GM13977 (cell line): Measurements from ENCODE around the gene RNF157.

ENCODE experiments used
- DNase-seq: peaks from one replicate; pipeline ENCODE4 v3.0.0; 2012; ENCODE audit warnings: low spot score
- in situ Hi-C: fragments of 300-500 bp; cut with MboI; formaldehyde crosslinking; loops from one replicate; pipeline ENCODE4 v1.12.0; 2022; ENCODE audit warnings: low sequenced_read_pairs, low pct_unique_long_range_greater_than_20kb, mixed read lengths, inconsistent platforms; ENCODE audit not compliant: unreplicated experiment
- TF ChIP-seq, protein P1 (sequence below): IDR thresholded peaks from 2 replicates; pipeline ENCODE4 v1.5.1; 2012; ENCODE audit warnings: mild to moderate bottlenecking, control low read depth; ENCODE audit not compliant: insufficient read depth; ENCODE audit errors: extremely low read depth, missing control alignments

Gene RNF157

DNA sequence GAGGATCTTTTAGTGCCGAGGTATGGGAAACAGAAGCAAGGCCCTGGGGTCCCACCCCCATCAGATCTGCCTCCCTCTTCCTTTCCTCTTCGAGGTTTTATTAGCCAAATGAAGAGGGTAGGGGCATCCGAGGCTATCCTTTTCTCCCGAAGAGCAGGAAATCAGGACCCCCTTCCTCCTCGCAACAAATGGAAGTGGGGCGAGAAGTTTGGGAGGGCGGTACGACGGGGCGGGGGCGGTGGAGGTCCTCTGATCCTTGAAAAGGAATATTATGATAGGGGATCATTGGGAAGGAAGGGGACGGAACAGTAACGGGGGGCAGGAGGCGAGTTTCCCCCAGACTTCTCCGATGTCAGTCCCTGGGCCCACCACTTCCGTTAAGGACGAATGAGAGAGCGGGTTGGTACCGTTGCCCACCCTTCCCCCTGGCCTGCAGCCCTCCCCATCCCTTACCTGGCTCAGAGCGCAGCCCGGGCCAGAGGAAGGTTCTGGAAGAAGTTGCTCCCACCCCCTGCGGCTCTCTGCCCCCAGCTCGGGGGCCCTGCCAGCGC, 99.6 kb downstream of the RNF157 start:
- TF ChIP-seq, protein P1, sequence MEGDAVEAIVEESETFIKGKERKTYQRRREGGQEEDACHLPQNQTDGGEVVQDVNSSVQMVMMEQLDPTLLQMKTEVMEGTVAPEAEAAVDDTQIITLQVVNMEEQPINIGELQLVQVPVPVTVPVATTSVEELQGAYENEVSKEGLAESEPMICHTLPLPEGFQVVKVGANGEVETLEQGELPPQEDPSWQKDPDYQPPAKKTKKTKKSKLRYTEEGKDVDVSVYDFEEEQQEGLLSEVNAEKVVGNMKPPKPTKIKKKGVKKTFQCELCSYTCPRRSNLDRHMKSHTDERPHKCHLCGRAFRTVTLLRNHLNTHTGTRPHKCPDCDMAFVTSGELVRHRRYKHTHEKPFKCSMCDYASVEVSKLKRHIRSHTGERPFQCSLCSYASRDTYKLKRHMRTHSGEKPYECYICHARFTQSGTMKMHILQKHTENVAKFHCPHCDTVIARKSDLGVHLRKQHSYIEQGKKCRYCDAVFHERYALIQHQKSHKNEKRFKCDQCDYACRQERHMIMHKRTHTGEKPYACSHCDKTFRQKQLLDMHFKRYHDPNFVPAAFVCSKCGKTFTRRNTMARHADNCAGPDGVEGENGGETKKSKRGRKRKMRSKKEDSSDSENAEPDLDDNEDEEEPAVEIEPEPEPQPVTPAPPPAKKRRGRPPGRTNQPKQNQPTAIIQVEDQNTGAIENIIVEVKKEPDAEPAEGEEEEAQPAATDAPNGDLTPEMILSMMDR, result no peak
- in situ Hi-C loops, result no loop called here
- no peak for DNase-seq

DNA sequence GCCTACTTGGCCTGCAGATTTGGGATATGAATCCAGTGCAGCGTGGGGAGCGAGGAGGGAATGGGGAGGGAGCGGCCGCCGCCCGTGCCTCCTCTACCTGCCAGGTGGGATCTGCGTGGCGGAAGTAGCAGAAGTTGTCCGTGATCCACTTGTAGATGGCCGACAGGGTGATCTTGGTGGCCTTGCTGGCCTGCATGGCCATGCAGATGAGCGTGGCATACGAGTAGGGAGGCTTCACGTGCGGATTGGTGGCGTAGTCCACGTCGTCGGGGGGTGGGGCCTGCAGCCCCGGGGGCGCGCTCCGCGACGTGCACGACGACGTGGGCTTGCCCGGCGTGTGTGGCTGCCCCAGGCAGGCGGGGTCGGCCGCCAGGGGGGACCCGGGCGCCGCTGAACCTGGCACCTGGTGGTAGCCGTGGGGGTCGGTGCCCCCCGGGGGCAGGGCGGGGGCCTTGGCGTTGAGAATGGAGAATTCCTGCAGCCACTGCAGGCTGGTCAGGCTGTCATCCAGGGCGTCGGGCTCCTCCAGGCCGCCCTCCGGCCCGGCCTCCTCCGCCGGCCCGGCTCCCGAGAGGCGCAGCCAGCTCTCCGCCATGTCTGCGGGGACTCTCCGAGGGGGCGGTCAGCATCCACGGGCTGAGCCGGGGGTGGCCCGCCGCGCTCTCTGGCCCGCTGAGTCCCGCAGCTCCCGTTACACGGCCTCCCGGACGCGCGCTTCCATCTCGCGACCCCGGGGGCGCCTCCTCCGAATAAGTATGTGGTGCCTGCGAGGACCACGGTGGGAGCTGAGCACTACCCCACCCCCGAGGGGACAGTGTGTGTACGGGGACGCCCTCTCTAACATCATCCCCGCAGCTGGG, 100.3 kb downstream of the RNF157 start:
- TF ChIP-seq, protein P1, result peak; percentile 49
- peak; percentile 87 for DNase-seq
- in situ Hi-C loops, result no loop called here

DNA sequence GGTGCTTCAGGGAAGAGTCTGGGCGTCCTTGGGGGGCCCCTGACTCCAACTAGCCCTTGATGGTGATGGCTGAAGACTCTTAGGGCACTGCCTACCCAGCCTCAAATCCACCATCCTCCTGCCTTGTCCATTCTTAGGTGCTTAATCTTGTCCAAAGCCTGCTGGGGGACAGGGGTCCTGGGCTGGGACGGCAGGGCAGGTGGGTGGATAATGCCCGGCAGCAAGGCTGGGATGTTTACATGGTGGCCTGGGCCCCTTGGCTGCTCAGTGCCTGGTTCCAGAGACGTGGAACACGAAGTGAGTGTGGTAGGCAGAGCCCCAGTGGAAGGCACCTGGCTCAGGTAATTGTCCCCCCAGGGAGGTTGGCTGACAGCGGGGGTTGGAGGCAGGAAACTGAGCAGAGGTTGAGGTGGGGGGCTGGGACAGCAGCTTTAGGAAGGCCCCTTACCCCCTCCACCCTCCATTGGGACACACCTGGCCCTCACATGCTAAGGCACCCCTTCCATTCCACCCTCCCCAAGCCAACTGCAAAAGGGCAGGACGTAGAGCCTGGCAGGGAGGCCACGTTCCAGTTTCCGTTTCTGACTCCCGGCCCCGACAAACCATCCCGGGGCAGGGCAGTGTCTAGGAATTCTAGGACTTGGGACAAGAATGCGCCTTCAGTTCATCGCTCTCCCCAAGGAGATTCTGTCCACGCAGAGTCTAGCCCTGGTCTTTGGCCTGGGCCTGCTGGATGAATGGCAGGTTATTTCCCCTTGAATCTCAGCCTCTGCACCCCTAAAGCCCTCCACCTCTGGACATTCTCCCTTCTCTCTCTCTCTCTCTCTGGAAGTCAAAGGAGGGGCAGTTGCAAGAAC, 101.2 kb downstream of the RNF157 start:
- in situ Hi-C loops, result no loop called here
- TF ChIP-seq, protein P1, result no peak
- no peak for DNase-seq

DNA sequence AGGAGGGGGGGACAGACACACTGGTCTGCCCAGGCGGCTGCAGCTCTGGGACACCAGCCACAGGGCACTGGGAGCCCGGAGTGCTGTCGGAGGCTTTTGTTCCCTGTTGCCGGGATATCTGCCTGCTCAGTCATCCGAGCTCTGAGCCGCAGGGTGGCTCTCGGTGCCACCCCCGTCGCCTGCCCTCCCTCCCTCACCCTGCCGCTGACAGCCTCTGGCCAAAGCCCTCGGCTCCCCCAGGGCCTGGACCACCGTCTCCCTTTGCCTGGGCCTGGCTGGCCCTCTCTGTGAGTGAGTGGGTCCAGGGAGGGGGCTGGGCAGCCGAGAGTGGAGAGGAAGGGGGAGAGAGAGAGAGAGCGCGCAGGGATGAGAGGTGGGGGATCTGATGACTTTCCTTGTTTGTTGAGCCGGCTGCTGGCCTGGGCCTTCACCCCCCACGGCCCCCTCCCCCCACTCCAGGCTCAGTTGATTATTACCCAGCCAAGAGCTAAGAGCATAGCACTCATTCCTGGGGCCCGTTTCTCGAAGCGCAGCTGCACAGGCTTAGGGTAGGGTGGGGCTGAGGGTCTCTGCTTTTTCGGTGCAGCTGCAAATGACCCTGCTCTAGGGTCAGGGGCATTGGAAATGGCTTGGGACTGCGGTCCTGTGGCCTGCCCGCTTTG, 101.9 kb downstream of the RNF157 start:
- in situ Hi-C loops, result no loop called here
- no peak for DNase-seq
- TF ChIP-seq, protein P1, result no peak

DNA sequence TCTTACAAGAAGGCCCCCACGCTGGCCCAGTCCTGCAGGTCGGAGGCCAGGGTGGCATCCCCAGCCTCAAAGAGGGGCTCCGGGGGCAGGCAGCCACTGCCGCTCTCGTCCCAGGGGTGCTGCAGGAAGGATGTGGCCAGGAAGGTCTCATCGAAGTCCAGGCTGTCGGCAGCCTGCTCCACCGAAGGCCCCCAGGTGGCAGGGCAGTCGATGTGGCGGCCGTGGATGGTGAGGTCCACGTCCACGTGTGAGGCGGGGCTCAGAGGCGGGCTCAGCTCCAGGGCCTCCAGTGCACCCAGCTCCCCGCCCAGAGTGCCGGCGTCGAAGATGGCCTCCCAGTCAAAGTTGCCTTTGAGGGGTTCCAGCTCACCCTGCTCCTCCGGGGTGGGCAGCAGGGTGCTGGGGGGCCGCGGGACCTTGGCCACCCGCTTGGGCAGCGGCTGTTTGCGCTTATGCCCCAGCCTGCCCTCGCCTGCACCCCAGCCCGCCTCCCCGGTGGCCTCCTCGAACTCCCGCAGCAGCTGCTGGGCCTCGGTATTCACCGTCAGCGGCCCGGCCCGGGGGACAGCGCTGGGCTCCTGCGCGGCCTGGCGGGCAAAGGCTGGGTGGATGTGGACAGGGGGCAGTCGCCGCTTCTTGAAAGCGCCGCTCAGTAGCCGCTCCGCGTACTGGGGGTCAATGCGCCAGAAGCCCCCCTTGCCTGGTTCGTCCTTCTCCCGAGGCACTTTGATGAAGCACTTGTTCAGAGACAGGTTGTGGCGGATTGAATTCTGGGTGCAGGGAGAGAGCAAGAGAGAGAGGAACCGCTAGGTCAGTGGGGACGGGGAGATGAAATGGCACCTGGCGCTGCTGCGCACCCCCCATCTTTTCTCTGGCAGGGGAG, 102.7 kb downstream of the RNF157 start:
- TF ChIP-seq, protein P1, result no peak

More for the DNA sequence above, 102.7 kb downstream of the RNF157 start:
- in situ Hi-C loops, result no loop called here
- DNase-seq, result no peak
